A673 (cell line): ENCODE measurements around the gene PROK2.

Experiments used
- CTCF ChIP-seq: fragments of 300-800, 200-600 bp; sonication (generic); conservative IDR thresholded peaks from 2 replicates; pipeline ENCODE4 v1.5.1; 2017; ENCODE audit warnings: low read depth, mild to moderate bottlenecking, antibody characterized with exemption, low read length, moderate library complexity, mixed read lengths
- EZH2 ChIP-seq: fragments of 200-600 bp; sonication (generic); IDR thresholded peaks from 2 replicates; pipeline ENCODE4 v1.6.1; 2017; ENCODE audit warnings: borderline replicate concordance, low read depth, mild to moderate bottlenecking, mixed read lengths, antibody characterized with exemption, low read length; ENCODE audit not compliant: poor library complexity, severe bottlenecking

GRCh38 chr3:71813073-71813472, 28.1 kb upstream of the PROK2 start:
- TF ChIP-seq CTCF, result no peak
- TF ChIP-seq EZH2, result no peak
